UCSD-AML1 (cell line): Measurements from ENCODE around the gene FAF1.
"Not testable (repeated sequence)": the region's sequence is repeated elsewhere in the genome, so short reads cannot be mapped to it uniquely, and the experiment has no call there.

Experiments
- DNase-seq: peaks from one replicate; lab custom pipeline; 2025; ENCODE audit not compliant: unreplicated experiment; lab: John Stamatoyannopoulos, UW

Gene FAF1

DNA sequence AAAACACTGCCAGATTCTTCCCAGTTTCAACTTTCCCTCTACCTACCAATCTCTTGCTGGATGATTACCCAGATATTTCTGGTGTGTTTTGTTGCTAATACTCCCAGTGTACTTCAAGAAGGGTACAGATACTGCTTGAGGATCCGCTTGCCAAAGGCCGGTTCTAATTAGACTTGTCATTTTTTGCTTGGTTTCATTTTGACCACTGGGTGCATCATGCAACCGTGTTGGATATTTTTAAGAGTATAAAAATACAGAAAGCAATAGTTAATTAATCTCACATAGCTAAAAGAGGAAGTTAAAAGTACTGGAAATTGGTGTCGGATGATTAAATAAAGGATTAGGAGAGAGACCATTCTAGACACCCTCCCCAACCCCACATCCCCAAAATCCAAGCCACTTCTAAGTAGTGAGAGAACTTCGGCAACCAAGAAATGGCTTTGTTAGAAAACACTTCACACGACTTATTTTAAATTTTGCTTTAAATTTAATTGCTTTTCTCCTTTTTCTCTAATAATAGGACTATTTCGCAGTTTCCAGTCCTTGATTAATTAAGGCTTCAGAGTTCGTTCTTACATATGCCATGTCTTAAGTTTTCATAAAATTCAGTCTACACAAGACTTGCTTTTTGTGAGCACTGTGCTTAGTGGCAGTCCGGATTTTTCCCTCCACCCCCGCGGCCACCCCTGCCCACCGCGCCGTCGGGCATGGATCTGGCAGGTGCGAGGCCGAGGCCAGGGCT, 7.5 kb upstream of the FAF1 start:
- no peak for DNase-seq

DNA sequence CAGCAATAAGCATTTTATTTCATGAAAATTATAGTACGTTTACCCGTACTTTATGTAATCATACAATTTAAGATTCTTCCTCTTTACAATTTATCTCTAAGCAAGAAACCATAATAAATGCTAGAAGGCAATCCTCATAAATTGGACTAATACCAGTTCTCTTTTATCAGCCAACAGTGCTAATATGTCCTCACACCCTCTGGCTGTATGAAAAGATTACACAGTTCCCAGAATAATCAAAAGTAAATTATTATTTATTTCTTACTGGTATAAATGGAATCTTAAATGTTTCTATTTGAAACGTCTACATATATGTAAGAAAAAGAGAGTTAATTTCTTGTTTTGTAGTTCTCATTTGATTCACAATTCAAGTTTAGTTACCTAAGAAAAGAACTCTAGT, 6.9 kb upstream of the FAF1 start:
- DNase-seq, result no peak

DNA sequence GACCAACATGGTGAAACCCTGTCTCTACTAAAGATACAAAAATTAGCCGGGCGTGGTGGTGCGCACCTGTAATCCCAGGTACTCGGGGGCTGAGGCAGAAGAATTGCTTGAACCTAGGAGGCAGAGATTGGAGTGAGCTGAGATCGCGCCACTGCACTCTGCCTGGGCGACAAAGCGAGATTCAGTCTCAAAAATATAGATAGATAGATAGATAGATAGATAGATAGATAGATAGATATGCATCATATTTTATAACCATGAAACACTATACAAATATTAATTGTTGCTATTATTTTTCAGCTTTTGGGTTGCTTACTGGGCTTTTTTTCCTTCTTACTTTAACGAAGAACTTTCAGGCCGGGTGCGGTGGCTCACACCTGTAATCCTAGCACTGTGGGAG, 4.8 kb upstream of the FAF1 start:
- DNase-seq, result no peak

DNA sequence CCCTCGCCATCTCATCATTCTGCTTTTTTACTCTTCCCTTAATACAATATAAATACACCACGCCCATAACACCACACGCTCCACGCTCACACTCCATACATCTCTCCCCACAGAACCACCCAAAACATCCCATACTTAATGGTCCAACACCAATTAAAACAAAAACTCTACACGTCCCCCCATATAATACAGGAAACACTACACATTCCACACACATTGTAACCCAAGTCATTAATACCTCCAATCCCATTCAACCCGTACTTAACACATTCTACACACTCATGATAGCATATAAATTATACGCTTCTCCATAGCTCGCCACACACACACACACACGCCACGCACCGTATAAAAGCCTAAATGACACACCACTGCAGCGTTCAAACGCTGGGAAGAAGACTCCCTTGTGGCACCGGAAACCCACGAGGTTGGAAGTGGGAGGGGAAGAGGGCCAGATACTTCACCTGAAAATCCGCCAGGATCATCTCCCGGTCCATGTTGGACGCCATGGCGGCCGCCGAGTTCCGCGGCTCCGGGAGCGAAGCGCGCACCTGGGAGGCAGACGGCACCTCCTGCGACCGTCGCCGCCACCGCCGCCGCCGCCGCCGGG, 659 bp downstream of the FAF1 start:
- DNase-seq, result peak; percentile 49

DNA sequence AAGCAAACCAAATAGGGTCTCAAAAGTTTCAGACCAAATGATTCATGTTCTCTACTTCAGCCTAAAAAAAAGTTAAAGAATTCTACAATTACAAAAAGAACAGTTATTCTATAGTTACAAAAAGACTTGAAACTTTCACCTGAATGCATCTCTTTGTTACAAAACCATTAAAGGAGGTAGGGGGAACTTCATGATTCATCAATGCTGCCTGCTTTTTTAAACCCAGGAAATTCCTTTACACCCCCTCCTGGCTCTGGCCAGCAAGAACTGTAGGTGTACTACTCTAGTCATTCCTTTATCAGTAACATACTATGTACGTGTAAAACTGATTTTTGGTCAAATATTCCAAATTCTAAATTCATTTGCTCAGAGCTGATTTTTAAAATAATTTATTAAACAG, 5.0 kb downstream of the FAF1 start:
- no peak for DNase-seq

DNA sequence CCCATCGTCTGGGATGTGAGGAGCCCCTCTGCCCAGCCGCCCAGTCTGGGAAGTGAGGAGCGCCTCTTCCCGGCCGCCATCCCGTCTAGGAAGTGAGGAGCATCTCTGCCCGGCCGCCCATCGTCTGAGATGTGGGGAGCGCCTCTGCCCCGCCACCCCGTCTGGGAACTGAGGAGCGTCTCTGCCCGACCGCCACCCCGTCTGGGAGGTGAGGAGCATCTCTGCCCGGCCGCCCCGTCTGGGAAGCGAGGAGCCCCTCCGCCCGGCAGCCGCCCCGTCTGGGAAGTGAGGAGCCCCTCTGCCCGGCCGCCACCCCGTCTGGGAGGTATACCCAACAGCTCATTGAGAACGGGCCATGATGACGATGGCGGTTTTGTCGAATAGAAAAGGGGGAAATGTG, 7.5 kb downstream of the FAF1 start:
- DNase-seq, result not testable (repeated sequence)

DNA sequence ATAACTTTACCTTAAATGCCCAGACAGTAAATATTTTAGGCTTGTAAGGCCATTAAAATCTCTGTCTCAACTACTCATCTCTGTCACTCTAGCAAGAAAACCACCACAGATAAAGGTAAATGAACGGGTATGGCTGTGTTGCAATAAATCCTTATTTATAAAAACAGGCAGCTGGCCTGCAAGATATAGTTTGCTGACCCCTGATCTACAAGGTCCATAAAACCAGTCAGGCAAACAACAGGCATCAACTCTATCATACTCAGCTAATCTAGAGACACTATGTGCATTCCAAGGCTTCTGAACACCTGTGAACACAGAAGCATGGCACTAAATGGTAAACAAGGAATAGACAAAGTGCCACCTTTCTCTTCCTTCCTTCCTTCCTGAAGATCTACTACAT, 9.7 kb downstream of the FAF1 start:
- DNase-seq, result no peak

DNA sequence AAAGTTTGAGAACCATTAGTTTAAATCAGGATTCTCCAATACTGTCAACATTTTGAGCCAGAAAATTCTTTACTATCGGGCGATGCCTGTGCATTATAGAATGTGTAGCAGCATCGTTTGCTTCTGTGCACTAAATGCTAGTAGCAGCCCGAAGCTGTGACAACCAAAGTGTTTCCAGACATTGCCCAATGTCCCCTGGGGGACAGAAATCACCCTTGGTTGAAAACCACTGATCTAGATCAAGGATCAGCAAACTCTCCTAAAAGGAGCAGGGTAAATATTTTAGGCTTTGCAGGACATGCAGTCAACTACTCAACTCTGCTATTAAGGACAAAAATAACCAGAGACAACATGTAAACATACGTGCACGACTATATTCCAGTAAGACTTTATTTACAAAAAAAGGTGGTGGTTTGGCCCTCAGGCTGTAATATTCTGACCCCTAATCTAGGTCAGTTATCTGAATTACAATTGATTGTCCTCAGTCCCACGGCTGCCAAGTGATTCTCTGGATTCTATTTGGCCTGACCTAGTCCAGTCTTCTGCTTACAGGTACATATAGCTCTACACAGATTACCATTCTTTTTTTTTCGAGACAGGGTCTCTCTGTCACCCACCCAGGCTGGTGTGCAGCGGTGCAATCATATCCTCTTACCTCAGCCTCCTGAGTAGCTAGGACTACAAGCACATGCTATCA, 10.6 kb downstream of the FAF1 start:
- no peak for DNase-seq

DNA sequence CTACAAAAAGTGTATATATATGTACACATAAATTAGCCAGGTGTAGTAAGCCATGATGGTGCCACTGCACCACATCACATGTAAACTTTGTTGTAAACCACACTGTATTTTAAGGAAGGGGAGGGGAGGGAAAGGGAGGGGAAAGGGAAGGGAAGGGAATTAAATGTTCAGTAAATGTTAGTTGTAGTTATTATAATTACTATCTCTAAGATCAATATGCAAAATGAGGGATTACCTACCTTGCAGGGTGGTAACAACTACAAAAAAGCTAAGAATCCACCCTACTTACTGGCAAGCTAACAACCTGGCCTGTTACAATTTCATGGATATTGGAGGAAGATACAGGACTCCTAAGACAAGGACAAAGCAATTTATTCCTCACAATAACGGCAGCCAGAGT, 17.7 kb downstream of the FAF1 start:
- DNase-seq, result no peak

DNA sequence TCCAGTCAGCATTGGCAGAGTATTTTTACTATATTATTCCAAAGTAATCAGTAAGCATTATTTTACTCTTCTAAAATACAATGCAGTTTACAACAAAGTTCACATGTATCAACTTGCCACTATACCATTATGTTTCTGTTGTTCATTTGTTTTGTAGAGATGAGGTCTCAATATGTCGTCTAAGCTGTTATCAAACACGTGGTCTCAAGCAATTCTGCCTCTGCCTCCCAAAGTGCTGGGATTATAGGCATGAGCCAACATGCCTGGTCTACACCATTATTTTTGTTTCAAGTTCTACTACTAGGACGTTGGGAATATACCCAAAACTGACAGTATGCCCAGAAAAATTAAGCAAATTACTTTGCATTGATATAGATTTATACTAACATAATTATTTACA, 19.8 kb downstream of the FAF1 start:
- DNase-seq, result no peak

DNA sequence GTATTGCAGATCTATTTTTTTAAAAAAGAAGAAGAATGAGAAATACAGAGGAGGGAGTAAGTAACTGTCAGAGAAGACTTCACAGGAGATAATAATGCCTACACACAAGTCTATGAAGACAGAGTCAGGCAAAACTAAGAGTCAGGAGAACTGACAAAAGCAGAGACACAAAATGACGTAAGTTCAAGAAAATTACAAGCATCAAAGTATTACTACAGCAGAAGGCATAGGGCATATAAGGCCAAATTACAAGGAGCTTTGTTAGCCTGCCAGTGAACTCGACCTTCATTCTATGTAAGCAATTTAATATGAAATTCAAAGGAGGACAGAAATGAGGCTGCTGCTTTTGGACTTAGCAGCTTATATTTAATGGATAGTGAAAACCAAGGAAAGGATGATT, 23.7 kb downstream of the FAF1 start:
- no peak for DNase-seq

DNA sequence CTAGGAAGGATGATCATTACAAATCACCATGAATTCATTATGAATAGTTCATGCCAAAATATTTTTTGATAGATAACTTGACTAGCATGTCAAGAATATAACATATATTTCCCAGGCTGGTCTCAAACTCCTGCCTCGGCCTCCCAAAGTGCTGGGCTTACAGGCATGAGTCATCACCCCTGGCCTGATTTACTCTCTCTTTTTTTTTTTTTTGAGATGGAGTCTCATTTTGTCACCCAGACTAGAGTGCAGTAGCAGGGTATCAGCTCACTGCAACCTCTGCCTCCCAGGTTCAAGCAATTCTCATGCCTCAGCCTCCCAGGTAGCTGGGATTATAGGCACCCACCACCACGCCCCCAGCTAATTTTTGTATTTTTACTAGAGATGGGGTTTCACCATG, 24.8 kb downstream of the FAF1 start:
- not testable (repeated sequence) for DNase-seq

DNA sequence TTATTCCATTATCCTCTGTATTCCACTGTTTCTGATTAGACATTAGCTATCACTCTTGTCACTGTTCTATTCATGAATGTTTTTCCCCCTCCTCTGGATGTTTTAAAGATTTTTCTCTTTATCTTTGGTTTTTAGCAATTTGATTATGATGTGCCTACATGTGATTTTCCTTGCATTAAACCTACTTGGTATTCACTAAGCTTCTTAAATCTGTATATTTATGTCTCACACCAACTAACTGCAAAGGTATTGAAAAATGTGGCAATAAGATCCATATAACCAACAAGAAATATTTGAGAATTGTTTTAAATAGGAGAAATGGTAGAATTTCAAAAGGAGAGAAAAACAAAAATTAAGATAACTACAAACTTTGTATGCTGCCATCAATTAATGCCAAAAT, 25.2 kb downstream of the FAF1 start:
- no peak for DNase-seq

DNA sequence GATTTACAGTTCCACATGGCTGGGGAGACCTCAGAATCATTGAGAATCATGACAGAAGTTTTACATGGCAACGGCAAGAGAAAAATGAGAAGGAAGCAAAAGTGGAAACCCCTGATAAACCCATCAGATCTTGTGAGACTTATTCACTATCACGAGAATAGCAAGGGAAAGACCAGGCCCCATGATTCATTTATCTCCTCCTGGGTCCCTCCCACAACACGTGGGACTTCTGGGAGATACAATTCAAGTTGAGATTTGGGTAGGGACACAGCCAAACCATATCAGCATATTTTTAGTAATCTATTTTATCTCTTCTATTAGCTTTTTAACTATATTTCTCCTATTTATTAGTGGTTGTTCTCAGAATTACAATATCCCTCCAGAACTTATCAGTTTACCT, 26.3 kb downstream of the FAF1 start:
- DNase-seq, result not testable (repeated sequence)

DNA sequence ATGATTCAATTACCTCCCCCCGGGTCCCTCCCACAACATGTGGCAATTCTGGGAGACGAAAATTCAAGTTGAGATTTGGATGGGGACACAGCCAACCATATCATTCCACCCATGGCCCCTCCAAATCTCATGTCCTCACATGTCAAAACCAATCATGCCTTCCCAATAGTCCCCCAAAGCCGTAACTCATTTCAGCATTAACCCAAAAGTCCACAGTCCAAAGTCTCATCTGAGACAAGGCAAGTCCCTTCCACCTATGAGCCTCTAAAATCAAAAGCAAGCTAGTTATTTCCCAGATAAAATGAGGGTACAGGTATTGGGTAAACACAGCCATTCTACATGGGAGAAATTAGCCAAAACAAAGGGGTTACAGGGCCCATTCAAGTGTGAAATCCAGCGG, 28.0 kb downstream of the FAF1 start:
- not testable (repeated sequence) for DNase-seq

DNA sequence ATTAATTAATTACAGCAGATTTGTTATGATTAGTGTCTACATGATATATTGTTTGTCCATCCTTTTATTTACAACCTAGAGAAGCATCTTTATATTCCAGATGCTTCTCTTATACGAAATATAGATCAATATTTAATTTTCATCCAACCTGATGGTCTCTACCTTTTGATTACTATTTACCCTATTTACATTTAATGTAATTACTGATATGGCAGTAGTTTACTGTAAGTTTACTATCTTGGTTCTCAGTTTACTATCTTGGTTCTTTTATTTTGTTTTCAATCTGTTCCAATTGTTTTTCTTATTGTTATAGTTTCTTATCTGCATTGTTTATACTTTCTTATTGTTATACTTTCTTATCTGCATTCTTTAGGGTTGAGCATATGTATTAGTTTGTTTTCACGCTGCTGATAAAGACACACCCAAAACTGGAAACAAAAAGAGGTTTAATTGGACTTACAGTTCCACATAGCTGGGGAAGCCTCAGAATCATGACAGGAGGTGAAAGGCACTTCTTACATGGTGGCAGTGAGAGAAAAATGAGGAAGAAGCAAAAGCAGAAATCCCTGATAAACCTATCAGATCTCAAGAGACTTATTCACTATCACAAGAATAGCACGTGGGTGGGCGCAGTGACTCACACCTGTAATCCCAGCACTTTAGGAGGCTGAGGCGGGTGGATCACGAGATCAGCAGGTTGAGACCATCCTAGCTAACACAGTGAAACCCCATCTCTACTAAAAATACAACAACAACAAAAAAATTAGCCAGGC, 28.9 kb downstream of the FAF1 start:
- no peak for DNase-seq

DNA sequence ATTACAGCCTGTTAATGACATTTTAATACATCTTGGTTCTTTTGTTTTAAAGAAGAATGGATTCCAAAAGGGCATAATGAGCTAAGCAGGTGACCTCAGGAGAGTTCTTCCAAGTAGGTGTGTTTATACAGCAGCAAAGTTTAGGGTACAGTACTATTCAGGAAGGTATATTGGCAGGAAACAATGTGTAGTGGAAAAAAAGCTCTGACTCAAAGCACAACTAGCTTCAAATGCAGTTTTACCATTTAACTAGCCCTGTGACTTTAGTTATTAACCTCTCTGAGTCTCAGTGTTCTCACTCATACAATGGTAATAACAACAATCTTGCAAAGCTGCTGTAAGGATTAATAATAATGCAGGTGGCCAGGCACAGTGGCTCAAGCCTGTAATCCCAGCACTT, 29.9 kb downstream of the FAF1 start:
- DNase-seq, result no peak

DNA sequence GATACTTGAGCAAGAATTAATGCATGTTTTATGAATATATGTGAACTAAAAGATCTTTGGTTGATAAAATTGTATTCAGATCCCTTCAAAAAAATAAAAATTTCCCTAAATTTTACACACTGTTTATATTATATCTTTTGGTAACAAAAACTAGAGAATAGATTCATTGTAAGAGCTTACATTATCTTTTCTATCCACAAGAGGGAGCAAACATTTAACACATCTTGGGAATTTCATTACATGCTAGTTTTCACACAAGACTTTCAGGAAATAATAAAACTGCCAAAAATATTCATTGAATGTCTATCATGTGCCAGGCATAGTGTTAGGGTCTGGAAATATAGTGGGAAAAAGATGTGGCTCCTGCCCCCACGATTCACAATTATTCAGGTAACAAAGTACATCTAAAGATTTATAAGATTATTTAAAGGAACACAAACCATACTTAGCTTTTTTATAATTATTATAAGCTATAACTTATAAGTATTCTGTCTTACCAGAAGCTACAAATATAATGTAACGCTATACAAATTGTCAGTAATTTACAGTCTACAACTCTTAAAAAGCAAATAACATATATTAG, 30.6 kb downstream of the FAF1 start:
- DNase-seq, result no peak

DNA sequence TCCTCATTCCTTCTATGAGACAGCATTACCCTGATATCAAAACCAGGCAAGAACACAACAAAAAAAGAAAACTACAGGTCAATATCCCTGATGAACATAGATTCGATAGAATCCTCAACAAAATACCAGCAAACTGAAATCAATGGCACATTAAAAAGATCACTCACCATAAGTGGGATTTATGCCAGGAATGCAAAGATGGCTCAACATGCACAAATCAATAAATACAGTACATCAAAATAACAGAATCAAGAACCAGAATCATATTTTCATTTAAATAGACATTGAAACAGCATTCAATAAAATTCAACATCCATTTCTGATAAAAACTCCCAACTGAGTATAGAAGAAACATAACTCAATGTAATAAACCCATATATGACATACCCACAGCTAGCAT, 36.5 kb downstream of the FAF1 start:
- no peak for DNase-seq

DNA sequence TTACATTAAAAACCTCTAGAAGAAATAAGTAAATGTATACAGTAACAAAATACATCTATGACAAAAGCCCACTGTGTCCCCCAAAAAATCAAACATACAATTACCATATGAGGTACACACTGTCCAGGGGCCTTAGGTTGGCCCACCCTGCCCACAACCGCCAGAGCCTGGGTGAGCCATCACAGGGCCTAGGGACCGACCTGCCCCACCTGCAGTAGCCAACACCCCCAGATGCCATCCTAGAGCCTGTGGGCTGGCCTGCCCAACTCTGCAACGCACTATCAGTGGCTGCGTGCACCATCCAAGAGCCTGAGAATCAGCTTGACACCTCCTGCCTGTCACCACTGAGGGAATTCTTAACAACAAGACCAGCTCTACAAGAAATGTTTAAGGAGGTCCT, 39.0 kb downstream of the FAF1 start:
- no peak for DNase-seq

DNA sequence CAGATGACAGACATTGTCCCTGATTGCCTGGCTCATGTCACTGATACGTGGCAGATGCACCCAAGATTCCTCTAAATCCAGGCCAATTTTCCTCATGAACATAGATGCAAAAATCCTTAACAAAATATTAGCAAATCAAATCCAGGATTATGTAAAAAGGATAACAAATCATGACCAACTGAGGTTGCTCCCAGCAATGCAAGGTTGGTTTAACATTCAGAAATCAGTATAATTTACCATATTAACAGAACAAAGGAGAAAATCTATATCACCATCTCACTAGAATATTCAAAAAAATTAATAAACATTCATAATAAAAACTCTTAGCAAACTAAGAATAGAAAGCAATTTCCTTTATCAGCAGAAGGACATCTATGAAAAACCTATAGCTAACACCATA, 39.7 kb downstream of the FAF1 start:
- no peak for DNase-seq
